DOHH2 (cell line): ENCODE measurements around the gene GABARAPL2.
"Not testable (repeated sequence)": the region's sequence is repeated elsewhere in the genome, so short reads cannot be mapped to it uniquely, and the experiment has no call there.

ENCODE experiments used
- EZH2phosphoT487 ChIP-seq: fragments of 200-600 bp; sonication (generic); IDR thresholded peaks from 2 replicates; pipeline ENCODE4 v1.6.1; 2017; ENCODE audit warnings: borderline replicate concordance, mild to moderate bottlenecking, antibody characterized with exemption, low read length, moderate library complexity, mixed read lengths
- TF ChIP-seq, protein P1 (sequence below): fragments of 200-600 bp; sonication (generic); IDR thresholded peaks from one replicate; pipeline ENCODE4 v1.5.1; 2014; ENCODE audit warnings: antibody characterized with exemption, mild to moderate bottlenecking, low read depth, low read length; ENCODE audit not compliant: poor library complexity, severe bottlenecking

DNA sequence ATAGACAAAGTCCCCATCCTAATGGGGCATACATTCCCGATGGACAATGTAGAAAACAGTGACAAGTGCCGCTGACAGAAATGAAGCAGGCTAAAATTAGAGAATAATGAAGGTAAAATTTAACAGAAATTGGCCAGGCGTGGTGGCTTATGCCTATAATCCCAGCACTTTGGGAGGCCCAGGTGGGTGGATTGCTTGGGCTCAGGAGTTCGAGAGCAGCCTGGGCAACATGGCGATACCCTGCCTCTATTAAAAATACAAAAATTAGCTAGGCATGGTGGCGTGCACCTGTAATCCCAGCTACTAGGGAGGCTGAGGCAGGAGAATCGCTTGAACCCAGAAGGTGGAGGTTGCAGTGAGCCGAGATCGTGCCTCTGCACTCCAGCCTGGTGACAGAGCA, 17.7 kb upstream of the GABARAPL2 start:
- TF ChIP-seq, protein P1, sequence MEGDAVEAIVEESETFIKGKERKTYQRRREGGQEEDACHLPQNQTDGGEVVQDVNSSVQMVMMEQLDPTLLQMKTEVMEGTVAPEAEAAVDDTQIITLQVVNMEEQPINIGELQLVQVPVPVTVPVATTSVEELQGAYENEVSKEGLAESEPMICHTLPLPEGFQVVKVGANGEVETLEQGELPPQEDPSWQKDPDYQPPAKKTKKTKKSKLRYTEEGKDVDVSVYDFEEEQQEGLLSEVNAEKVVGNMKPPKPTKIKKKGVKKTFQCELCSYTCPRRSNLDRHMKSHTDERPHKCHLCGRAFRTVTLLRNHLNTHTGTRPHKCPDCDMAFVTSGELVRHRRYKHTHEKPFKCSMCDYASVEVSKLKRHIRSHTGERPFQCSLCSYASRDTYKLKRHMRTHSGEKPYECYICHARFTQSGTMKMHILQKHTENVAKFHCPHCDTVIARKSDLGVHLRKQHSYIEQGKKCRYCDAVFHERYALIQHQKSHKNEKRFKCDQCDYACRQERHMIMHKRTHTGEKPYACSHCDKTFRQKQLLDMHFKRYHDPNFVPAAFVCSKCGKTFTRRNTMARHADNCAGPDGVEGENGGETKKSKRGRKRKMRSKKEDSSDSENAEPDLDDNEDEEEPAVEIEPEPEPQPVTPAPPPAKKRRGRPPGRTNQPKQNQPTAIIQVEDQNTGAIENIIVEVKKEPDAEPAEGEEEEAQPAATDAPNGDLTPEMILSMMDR: not testable (repeated sequence)
- TF ChIP-seq EZH2phosphoT487: not testable (repeated sequence)
